NCI-H1436 treated with DMSO at 0.1 percent for 48 hours (cell line): Measurements from ENCODE around the gene NUP153.

Experiments used
- DNase-seq: peaks from one replicate; lab custom pipeline; 2025; lab: John Stamatoyannopoulos, UW

NUP153 gene

GRCh38 chr6:17662585-17662984 is 44.1 kb downstream of the NUP153 start:
- DNase-seq: no peak

GRCh38 chr6:17656644-17657043 is 50.1 kb downstream of the NUP153 start:
- no peak for DNase-seq

DNA sequence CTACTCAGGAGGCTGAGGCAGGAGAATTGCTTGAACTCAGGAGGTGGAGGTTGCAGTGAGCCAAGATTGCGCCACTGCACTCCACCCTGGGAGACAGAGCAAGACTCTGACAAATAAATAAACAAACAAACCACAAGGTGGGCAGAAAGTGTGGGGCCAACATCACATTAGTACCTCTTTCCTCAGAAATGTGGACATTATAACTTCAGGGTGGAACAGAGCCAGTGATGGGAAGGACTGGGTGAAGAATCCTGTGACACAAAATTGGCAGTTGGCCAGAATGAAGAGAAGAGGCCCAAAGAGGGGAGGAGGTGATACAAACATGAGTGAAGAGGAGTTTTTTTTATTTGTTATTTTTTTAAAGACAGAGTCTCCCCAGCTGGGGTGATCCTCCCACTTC is 50.6 kb downstream of the NUP153 start:
- DNase-seq: no peak

DNA sequence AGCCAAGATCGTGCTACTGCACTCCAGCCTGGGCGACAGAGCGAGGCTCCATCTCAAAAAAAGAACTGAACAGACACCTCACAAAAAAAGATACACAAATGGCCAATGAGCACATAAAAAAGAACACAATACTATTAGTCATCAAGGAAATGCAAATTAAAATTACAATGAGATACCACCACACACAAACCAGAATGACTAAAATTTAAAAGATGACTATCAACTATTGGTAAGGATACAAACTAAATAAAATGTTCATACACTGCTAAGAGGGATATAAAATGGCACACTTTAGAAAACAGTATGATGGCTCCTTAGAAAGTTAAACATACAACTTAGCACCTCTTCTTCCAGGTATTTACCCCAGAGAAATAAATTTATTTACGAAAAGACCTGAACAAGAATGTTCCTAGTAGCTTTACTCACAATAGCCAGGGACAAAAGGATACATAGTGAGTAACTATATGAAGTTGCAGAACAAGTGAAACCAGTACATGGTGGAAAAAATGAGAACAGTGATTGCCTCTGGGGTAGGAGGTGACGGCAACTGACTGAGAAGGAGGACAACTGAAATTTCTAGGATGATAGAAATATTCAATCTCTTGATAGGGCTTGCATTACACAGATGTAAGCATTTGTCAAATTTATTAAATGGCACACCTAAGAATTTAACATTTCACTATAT is 53.4 kb downstream of the NUP153 start:
- DNase-seq: no peak

GRCh38 chr6:17650656-17651309 is 55.9 kb downstream of the NUP153 start:
- DNase-seq: no peak

DNA sequence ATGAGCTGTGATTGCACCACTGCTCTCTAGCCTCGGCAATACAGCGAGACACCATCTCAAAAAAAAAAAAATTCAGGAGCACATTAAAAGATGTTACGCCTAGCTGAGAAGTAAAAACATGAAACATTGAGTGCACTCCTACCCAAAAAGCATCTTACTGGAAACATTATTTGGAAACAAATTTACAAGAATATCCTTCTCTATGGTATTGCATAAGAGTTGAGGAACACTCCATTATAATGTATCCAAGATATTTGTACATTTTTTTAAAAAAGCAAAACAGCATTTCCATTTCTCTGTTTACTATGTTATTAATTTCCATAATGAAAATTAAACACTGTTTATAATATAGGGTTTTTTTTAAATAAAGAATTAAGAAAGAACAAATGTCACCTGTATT is 58.0 kb downstream of the NUP153 start:
- DNase-seq: no peak

- DNase-seq: no peak
These were observed 66.2 kb downstream of the NUP153 start for GRCh38 chr6:17640477-17640917.

DNA sequence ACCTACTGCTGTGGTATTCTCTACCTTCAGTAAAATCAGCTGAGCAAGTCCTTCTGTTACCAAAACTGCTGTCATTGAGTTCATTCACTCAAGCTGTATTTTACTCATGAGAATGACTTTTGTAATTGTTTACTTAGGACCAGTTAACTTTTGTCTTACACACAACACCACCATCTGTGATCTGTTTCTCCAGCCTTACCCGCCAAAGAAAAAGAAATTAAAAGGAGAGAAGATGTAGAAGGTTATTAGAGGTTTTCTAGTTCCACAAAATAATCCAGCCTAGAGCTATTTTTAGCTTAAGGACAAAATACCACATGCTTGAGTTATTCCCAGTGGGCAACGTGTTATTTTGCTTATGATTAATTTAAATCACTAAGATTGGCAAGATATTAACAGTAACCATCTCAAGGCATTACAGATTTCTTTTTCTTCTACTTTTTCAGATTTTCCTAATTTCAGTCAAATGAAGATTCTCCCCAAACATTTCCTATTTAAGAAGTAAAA is 68.5 kb downstream of the NUP153 start:
- no peak for DNase-seq

GRCh38 chr6:17635568-17635967 is 71.2 kb downstream of the NUP153 start:
- no peak for DNase-seq

- no peak for DNase-seq
These were observed 73.1 kb downstream of the NUP153 start for GRCh38 chr6:17633465-17634188.

- DNase-seq: no peak
These were observed 73.8 kb downstream of the NUP153 start for GRCh38 chr6:17632934-17633333.

GRCh38 chr6:17630511-17631073 is 76.1 kb downstream of the NUP153 start:
- DNase-seq: no peak

DNA sequence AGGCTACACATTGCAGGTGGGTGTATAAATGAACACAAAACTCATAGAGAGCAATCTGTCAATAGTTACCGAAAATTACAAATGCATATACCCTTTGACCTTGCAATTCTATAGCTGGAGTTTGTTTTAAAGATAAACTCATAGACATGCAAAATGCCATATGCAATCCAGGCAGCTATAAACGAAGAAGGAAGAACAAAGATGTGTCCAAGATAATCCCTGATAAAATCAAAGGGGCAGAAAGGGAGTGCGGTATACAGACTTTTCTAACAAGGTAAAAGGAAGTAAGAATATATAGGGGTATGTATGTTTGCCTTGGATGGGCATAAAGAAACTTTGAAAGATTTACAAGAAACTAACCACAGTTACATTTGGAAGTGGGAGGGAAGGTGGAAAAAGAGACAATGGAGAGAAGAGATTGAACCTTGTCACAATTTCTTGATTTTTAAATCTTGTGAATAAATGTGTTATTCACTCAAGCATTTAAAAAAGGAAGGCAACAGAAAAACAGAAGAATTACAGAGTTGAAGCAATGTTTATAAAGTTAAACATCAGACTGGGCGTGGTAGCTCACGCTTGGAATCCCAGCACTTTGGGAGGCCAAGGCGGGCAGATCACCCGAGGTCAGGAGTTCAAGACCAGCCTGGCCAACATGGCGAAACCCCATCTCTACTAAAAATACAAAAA is 76.8 kb downstream of the NUP153 start:
- no peak for DNase-seq

- no peak for DNase-seq
These were observed 77.9 kb downstream of the NUP153 start for GRCh38 chr6:17628873-17629272.

- no peak for DNase-seq
These were observed 82.3 kb downstream of the NUP153 start for GRCh38 chr6:17624396-17624795.

DNA sequence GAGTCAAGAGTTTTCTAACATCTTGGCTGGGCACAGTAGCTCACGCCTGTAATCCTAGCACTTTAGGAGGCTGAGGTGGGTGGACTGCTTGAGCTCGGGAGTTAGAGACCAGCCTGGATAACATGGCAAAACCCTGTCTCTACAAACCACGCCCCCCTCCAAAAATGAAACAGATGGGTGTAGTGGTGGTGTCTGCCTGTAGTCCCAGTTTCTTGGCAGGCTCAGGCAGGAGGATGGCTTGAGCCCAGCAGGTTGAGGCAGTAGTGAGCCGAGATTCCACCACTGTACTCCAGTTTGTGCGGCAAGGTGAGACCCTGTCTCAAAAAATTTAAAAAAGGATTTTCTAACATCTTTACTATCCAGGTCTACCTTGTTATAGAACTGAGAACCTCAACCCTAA is 84.6 kb downstream of the NUP153 start:
- no peak for DNase-seq

DNA sequence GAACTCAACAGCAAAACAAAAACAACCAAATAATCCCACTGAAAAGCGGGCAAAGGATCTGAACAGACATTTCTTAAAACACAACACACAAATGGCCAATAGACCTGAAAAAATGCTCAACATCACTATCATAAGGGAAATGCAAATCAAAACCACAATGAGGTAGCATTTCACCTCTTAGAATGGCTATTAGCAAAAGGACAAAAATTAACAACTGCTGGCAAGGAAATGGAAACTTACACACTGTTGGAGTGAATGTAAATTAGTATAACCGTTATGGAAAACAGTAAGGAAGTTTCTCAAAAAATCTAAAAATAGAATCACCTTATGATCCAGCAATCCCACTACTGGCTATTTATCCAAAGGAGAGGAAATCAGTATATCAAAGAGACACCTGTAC is 85.7 kb downstream of the NUP153 start:
- no peak for DNase-seq

GRCh38 chr6:17615794-17616193 is 90.9 kb downstream of the NUP153 start:
- DNase-seq: no peak

- no peak for DNase-seq
These were observed 94.7 kb downstream of the NUP153 start for GRCh38 chr6:17612048-17612447.

DNA sequence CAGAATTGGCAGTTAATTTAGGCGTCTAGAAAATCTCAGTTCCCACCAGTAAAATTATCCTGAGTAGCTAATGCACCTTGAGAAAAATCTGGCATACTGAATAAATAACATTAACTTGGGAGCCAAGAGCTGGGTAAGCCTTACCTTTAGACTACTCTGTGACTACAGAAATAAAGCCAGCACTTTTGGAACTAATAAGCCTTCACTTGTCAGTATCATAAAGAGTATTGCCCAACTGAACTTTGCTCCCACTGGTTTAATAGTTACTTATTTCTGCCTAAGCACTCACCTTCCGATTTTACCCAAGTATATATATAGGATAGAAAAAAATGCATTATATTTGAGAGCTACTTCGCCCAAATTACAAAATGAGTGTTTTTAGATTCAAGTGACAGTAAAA is 95.9 kb downstream of the NUP153 start:
- DNase-seq: no peak

DNA sequence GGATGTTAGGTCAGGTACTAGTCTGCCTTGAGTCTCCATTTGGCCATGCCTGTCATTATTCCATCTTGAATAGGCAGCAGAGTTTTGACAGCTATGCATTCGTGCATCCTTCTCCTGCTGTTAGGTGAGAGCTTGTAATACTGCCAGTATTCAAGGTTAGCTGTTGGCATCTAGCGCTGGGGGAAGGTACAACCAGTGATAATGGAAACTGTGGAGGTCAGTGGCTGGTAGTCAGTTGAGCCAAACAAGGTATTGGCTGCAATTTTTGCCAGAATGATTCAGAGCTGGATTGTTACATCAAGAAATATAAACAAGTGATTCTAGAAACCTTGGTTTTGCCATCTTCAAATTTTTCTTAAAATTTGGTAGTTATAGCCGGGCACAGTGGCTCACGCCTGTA is 100.1 kb downstream of the NUP153 start:
- DNase-seq: no peak

DNA sequence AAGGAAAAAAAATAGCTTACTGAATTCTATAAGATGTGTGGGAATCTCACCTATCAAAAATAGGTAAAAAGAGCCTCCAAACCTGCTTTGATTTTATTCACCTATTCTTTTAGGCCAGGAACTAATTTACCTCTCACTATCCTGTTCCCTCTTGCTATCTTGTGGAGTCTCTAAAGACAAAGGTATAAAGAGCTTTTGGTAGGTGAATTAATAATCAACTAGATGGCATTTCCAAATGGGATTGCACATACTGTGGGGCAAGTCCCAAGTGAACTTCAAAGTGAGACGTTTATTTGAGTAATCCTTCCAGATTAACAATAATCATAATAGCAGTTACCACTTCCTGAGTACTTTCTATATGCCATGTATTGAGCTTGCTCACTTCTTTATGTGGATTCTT is 103.8 kb downstream of the NUP153 start:
- no peak for DNase-seq
